ENCODE results near the gene PCDHB14. TPM values are rescaled to one million over a fixed set of nuclear protein-coding genes. Genes with fewer than 3 reads are reported as not detected.
"Not testable (repeated sequence)": the region's sequence is repeated elsewhere in the genome, so short reads cannot be mapped to it uniquely, and the experiment has no call there.

The PCDHB14 gene
- polyA plus RNA-seq, 1 donor (not counting 4 experiments of a cell fraction or from before 2014, with no cell fraction given): 0.13 TPM

DNA sequence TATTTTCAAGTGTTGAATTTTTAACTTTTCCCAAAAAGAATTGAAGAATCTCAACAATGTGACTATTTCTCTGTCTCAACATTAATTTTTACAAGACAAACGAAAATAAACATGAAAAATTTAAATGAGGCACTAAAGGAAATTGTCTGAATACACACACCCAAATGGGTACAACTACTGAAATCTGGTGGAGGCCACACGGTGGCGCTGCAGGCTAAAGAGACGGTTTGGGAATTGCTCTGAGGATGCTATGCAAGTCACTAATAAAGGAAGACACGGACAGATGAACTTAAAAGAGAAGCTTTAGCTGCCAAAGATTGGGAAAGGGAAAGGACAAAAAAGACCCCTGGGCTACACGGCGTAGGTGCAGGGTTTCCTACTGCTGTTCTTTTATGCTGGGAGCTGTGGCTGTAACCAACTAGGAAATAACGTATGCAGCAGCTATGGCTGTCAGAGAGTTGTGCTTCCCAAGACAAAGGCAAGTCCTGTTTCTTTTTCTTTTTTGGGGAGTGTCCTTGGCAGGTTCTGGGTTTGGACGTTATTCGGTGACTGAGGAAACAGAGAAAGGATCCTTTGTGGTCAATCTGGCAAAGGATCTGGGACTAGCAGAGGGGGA lies 30.9 kb upstream of the PCDHB14 start, which contains the start of gene PCDHB10:
Gene PCDHB10 (plus strand): TSS at position 244 of the 616 bp plus-strand sequence. CDS start 200 bp downstream, at position 444.
- TF ChIP-seq, protein P1, sequence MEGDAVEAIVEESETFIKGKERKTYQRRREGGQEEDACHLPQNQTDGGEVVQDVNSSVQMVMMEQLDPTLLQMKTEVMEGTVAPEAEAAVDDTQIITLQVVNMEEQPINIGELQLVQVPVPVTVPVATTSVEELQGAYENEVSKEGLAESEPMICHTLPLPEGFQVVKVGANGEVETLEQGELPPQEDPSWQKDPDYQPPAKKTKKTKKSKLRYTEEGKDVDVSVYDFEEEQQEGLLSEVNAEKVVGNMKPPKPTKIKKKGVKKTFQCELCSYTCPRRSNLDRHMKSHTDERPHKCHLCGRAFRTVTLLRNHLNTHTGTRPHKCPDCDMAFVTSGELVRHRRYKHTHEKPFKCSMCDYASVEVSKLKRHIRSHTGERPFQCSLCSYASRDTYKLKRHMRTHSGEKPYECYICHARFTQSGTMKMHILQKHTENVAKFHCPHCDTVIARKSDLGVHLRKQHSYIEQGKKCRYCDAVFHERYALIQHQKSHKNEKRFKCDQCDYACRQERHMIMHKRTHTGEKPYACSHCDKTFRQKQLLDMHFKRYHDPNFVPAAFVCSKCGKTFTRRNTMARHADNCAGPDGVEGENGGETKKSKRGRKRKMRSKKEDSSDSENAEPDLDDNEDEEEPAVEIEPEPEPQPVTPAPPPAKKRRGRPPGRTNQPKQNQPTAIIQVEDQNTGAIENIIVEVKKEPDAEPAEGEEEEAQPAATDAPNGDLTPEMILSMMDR (optimal IDR thresholded peaks at IDR 0.05 in 1 of 3, IDR thresholded peaks at IDR 0.05 in 1 of 3, conservative IDR thresholded peaks at IDR 0.05 in 1 of 3; ENCODE audit: extremely low read depth in 1 of 3, insufficient read depth in 2 of 3, low read length in 3 of 3): peak in 2 of 3 experiments; percentile 18 to 26
- TF ChIP-seq EZH2 (IDR thresholded peaks at IDR 0.05; ENCODE audit: low read length): no peak
- H3K4me3 ChIP-seq (ENCODE audit: control insufficient read depth in 2 of 3, extremely low read depth in 1 of 3, insufficient read depth in 2 of 3, low read depth in 1 of 3, low read length in 3 of 3): no peak within 1 kb of the TSS
- H3K4me1 ChIP-seq (ENCODE audit: control insufficient read depth, extremely low read depth, insufficient read depth, low read length): no peaks in the 10 kb centered on the region
- H3K27ac ChIP-seq (ENCODE audit: control insufficient read depth, insufficient read depth, low read length): no peak within 1 kb of the TSS
- FAIRE-seq: no peak
- no peaks in the 10 kb centered on the region for H3K79me2 ChIP-seq (ENCODE audit: control insufficient read depth, insufficient read depth, low read length)
- H2AFZ ChIP-seq (ENCODE audit: control insufficient read depth, low read length): no peak within 1 kb of the TSS
- no peaks in the 10 kb centered on the region for H3K27me3 ChIP-seq (ENCODE audit: control insufficient read depth, extremely low read depth, insufficient read depth, low read length)
- H3K4me2 ChIP-seq (ENCODE audit: control insufficient read depth, extremely low read depth, insufficient read depth, low read depth, low read length): no peak within 1 kb of the TSS
- no peak for DNase-seq (ENCODE audit: low read depth, low spot score)
- H3K36me3 ChIP-seq (ENCODE audit: control insufficient read depth in 2 of 2, extremely low read depth in 1 of 2, insufficient read depth in 2 of 2, low read length in 2 of 2): no peaks in the 10 kb centered on the region
- H4K20me1 ChIP-seq (ENCODE audit: control insufficient read depth, extremely low read depth, insufficient read depth, low read length): no peaks in the 10 kb centered on the region
- no peak within 1 kb of the TSS for H3K9ac ChIP-seq (ENCODE audit: control insufficient read depth, extremely low read depth, insufficient read depth, low read length)
- H3K9me1 ChIP-seq (ENCODE audit: control insufficient read depth, extremely low read depth, insufficient read depth, low read length): no peaks in the 10 kb centered on the region
- no peaks in the 10 kb centered on the region for H3K9me3 ChIP-seq (ENCODE audit: control insufficient read depth, low read depth, low read length)
- dilution Hi-C loops (cut with MboI; ENCODE audit: extremely low pct_ligation_motif_present, low sequenced_read_pairs): no loop called here

DNA sequence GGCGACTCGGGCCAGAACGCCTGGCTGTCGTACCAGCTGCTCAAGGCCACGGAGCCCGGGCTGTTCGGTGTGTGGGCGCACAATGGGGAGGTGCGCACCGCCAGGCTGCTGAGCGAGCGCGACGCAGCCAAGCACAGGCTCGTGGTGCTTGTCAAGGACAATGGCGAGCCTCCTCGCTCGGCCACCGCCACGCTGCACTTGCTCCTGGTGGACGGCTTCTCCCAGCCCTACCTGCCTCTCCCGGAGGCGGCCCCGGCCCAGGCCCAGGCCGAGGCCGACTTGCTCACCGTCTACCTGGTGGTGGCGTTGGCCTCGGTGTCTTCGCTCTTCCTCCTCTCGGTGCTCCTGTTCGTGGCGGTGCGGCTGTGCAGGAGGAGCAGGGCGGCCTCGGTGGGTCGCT lies 28.8 kb upstream of the PCDHB14 start:
- H3K79me2 ChIP-seq (ENCODE audit: control insufficient read depth, insufficient read depth, low read length); H4K20me1 ChIP-seq (ENCODE audit: control insufficient read depth, extremely low read depth, insufficient read depth, low read length); H3K4me3 ChIP-seq (ENCODE audit: control insufficient read depth in 2 of 3, extremely low read depth in 1 of 3, insufficient read depth in 2 of 3, low read depth in 1 of 3, low read length in 3 of 3); H3K27ac ChIP-seq (ENCODE audit: control insufficient read depth, insufficient read depth, low read length); dilution Hi-C loops (cut with MboI; ENCODE audit: extremely low pct_ligation_motif_present, low sequenced_read_pairs); H3K27me3 ChIP-seq (ENCODE audit: control insufficient read depth, extremely low read depth, insufficient read depth, low read length); FAIRE-seq; H3K9me3 ChIP-seq (ENCODE audit: control insufficient read depth, low read depth, low read length); H3K9ac ChIP-seq (ENCODE audit: control insufficient read depth, extremely low read depth, insufficient read depth, low read length); H3K4me2 ChIP-seq (ENCODE audit: control insufficient read depth, extremely low read depth, insufficient read depth, low read depth, low read length); H2AFZ ChIP-seq (ENCODE audit: control insufficient read depth, low read length); DNase-seq (ENCODE audit: low read depth, low spot score); H3K4me1 ChIP-seq (ENCODE audit: control insufficient read depth, extremely low read depth, insufficient read depth, low read length); H3K9me1 ChIP-seq (ENCODE audit: control insufficient read depth, extremely low read depth, insufficient read depth, low read length); H3K36me3 ChIP-seq (ENCODE audit: control insufficient read depth in 2 of 2, extremely low read depth in 1 of 2, insufficient read depth in 2 of 2, low read length in 2 of 2): not testable (repeated sequence)

DNA sequence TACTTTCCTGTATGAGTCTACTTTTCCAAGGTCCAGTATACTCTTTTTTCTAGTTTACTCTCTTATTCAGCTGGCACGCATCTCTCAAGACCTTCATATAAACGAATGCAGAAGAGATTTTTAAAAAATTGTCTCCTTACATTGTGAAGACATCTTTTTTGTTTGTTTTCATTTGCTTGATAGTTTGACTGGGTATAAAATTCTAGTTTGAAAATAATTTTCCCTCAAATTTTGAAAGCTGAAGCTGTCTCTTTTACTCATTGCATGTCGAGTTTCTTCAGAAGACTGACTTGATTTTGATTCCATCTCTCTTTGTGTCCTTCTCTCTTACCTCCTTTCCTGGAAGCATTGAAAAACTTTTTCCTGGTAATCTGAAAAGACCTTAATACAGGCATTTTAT lies 26.8 kb upstream of the PCDHB14 start:
- Histone ChIP-seq H3K4me2 (ENCODE audit: control insufficient read depth, extremely low read depth, insufficient read depth, low read depth, low read length) (no peak overlapping the region), H3K27ac (ENCODE audit: control insufficient read depth, insufficient read depth, low read length) (no peak overlapping the region), H3K9me3 (ENCODE audit: control insufficient read depth, low read depth, low read length) (no peaks in the 10 kb centered on the region), H3K9me1 (ENCODE audit: control insufficient read depth, extremely low read depth, insufficient read depth, low read length) (no peaks in the 10 kb centered on the region), H3K9ac (ENCODE audit: control insufficient read depth, extremely low read depth, insufficient read depth, low read length) (no peak overlapping the region), H3K36me3 (ENCODE audit: control insufficient read depth in 2 of 2, extremely low read depth in 1 of 2, insufficient read depth in 2 of 2, low read length in 2 of 2) (no peaks in the 10 kb centered on the region), H3K79me2 (ENCODE audit: control insufficient read depth, insufficient read depth, low read length) (no peaks in the 10 kb centered on the region), H3K27me3 (ENCODE audit: control insufficient read depth, extremely low read depth, insufficient read depth, low read length) (no peaks in the 10 kb centered on the region), H4K20me1 (ENCODE audit: control insufficient read depth, extremely low read depth, insufficient read depth, low read length) (no peaks in the 10 kb centered on the region), H2AFZ (ENCODE audit: control insufficient read depth, low read length) (no peak overlapping the region), H3K4me1 (ENCODE audit: control insufficient read depth, extremely low read depth, insufficient read depth, low read length) (no peaks in the 10 kb centered on the region), H3K4me3 (ENCODE audit: control insufficient read depth in 2 of 3, extremely low read depth in 1 of 3, insufficient read depth in 2 of 3, low read depth in 1 of 3, low read length in 3 of 3) (no peak overlapping the region)
- FAIRE-seq (no peak), DNase-seq (ENCODE audit: low read depth, low spot score) (no peak)
- dilution Hi-C loops (cut with MboI; ENCODE audit: extremely low pct_ligation_motif_present, low sequenced_read_pairs): no loop called here
- TF ChIP-seq, protein P1 (optimal IDR thresholded peaks at IDR 0.05 in 1 of 3, IDR thresholded peaks at IDR 0.05 in 1 of 3, conservative IDR thresholded peaks at IDR 0.05 in 1 of 3; ENCODE audit: extremely low read depth in 1 of 3, insufficient read depth in 2 of 3, low read length in 3 of 3): no peak
- no peak for TF ChIP-seq EZH2 (IDR thresholded peaks at IDR 0.05; ENCODE audit: low read length)

Data from keratinocyte (primary cell).